Activated CD4-positive, CD25-positive, alpha-beta regulatory T cell treated with anti-CD3 and anti-CD28 coated beads, Interleukin-2, amount 50 U/mL, for 72 hours (primary cell): ENCODE results near the gene PIGS.
"Not testable (repeated sequence)": the region's sequence is repeated elsewhere in the genome, so short reads cannot be mapped to it uniquely, and the experiment has no call there.

Experiments used
- DNase-seq: peaks from one replicate; pipeline ENCODE4 v3.0.0; 2021

The PIGS gene

GRCh38 chr17:28528327-28529012 lies 42.9 kb downstream of the PIGS start:
- DNase-seq = no peak

DNA sequence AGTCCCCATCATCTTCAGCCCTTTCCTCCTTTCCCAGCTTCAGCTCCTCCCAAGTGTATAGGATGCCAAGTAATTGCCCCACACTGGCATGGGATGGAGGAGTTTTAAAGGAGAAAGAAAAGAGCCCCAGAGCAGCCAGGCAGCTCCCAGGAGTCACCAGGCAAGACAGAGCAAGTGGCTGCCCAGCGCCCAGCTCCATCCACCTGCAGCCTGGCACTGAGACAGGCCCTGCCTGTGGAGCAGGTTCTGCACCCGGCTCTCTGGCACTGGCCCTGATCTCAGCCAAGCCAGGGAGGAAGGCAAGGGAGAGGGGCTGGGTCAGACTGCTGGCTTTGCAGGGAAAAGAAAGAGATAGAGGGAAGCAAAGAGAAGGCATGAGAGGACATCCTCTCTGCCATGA lies 43.5 kb downstream of the PIGS start:
- DNase-seq = no peak

GRCh38 chr17:28527181-28527681 lies 44.1 kb downstream of the PIGS start:
- no peak for DNase-seq

DNA sequence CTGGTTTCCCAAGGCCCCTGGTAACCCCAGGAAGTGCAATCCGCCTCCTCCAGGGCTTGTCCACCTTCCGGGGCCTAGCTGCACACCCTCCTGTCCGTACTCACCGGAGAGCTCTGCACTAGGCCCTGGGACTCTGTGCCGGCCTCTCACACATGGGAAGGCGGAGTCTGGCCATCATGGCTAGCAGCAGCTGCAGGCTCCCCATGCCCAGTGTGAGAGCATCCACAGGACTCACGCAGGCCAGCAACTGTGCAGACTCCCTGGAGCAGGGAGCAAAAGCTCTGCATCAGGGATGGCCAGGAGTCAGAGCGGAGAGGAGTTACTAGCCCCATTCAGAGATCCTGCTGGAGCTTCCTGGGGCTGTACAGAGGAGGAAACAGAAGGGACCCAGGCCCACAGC lies 44.9 kb downstream of the PIGS start:
- DNase-seq = no peak

DNA sequence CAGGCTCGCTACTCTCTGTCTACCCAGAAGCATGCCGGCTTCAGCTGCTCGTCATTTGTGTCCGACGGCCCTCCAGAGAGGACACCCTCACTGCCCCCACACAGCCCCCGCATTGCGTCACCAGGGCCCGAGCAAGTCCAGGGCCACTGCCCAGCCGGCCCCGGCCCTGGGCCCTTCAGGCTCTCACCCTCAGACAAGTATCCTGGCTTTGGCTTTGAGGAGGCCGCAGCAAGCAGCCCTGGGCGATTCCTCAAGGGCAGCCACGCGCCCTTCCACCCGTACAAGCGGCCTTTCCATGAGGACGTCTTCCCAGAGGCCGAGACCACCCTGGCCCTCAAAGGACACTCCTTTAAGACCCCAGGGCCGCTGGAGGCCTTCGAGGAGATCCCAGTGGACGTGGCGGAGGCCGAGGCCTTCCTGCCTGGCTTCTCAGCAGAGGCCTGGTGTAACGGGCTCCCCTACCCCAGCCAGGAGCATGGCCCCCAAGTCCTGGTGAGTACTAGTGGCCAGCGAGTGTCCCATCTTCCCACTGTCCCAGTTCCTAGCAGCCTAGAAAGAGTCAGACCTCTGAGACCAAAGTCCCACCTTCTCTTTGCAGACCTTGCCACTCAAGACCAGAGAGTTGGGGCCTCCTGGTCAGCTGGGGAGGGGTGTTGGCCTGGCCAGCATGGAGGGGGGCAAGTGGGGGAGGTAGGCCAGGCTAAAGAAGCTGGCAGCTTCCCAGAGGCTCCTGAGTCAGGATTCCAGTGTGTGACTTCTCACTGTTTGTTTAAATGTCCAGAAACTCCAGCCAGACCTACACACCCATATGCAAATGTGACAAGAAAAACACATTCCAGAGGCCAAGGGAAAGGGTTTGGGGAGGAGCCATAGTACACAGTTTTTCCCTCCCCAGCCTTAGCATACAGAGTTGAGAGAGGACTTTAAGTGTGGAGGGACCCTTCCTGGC lies 46.6 kb downstream of the PIGS start:
- DNase-seq = no peak

- DNase-seq = no peak
Measured at GRCh38 chr17:28523876-28524275, 47.4 kb downstream of the PIGS start.

- no peak for DNase-seq
Measured at GRCh38 chr17:28523186-28523585, 48.1 kb downstream of the PIGS start.

- not testable (repeated sequence) for DNase-seq
Measured at GRCh38 chr17:28522281-28522680, 49.0 kb downstream of the PIGS start.

- DNase-seq = no peak
Measured at GRCh38 chr17:28521311-28522085, 49.8 kb downstream of the PIGS start.

- no peak for DNase-seq
Measured at GRCh38 chr17:28520687-28521086, 50.6 kb downstream of the PIGS start.

- no peak for DNase-seq
Measured at GRCh38 chr17:28519236-28519635, 52.1 kb downstream of the PIGS start.

DNA sequence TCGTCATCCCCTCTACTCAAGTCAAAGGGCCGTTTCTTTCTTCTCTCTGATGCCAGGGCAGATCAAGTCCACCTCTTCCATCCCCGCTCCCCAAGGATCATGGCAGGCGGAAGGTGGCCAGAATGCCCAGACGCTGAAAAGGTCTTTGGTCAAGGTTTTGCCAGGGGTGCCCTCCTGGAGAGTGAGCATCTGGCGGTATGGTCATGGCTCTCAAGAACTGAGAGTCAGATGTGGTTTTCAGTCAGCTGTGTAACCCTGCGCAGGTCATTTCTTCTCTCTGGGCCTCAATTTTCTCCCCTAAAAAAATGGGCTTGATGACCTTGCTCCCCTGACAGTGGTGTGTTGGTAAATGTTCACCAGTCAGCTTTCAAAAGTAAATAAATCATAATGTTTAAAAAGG lies 52.7 kb downstream of the PIGS start:
- no peak for DNase-seq

DNA sequence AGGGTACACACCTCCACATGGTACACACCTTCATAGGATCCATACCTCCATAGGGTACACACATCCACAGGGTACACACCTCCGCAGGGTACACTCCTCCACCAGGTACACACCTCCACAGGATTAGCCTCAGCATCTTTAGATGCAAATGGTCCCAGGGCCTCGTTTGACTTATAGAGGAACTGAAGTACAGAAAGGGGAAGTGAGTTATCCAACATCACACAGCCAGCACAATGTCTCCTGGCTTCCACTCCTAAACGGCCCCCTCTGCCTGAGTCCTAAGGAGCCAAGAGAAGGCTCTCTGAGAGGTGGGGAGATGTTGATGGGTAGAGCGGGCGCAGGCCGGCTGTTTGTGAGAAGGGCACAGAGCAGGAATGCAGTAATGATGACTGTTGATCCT lies 53.2 kb downstream of the PIGS start:
- DNase-seq = no peak

- DNase-seq = no peak
Measured at GRCh38 chr17:28515518-28515917, 55.8 kb downstream of the PIGS start.

DNA sequence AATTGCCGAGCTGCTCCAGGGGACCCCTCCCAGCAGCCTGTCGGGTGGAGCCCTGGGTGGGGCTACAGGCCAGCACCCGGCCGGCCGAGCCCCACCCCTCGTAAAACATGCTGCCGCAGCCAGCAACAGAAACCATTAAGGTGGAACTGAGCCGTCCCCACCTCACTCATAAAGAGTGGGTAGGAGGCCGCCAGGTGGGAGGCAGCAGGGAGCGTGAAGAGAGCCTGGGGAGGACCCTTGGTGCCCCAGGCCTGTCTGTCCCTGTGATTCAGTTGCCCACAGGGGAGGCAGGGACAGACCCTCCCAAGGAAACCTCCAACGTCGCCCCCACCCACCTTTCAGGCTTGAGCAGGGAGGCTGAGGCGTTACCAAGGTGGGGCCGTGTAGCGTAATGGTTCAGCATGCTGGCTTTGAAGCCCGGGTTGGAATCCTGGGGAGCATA lies 56.7 kb downstream of the PIGS start:
- no peak for DNase-seq

DNA sequence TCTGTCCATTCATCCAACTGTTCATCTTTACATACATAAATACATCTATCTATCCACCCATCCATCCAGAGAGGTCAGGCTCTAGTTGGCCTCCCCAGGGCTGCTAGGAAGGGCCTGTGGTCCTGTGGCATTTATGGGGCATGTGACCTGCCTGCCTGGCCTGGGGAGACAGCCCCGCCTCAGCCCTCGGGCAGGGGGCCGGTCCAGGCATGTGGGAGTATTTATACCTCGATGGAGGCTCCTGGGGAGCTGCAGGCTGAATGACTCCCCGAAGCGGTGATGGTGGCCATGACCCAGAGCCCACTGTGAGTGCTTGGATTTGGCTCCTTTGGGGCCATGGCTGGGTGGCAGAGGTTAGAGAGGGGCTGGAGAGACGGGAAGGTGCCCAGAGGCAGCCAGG lies 57.8 kb downstream of the PIGS start:
- no peak for DNase-seq

DNA sequence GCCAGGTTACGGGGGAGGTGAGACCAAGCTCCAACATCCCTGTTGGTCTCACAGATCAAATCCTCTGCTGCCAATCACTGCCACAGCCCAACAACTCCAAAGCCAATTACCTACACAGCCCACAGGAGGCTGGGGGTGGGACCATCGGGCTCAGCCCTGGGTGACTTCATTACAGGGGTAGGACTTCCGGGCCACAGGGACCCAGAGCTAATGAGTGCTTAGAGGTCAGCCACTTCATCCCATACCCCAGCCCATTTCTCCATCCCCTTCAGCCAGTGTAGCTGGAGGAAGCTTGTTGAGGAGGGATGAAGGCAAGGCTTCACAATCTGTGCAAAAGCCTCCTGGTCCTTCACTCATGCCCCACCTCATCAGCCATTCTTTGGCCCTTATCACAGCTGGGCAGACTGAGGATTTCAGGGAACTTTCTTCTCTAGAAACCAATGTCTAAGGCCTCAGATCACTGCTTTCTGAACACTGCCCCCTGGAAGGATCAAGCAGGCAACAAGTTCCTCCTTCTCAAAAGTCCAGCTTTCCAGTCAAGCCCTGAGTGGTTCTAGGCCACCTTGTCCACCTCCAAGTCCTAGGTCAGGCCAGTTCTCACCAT lies 59.4 kb downstream of the PIGS start:
- no peak for DNase-seq

- no peak for DNase-seq
Measured at GRCh38 chr17:28509789-28510188, 61.5 kb downstream of the PIGS start.

- DNase-seq = no peak
Measured at GRCh38 chr17:28508211-28508724, 63.1 kb downstream of the PIGS start.

GRCh38 chr17:28507567-28508203 lies 63.6 kb downstream of the PIGS start:
- DNase-seq = no peak

GRCh38 chr17:28506763-28507487 lies 64.4 kb downstream of the PIGS start:
- no peak for DNase-seq
